Measurements from ENCODE around the gene TXNL4B. TPM values are rescaled to one million over a fixed set of nuclear protein-coding genes. Genes with fewer than 3 reads are reported as not detected.

Gene TXNL4B
- 13.2 and 15.3 TPM in 2 replicates for total RNA-seq

DNA sequence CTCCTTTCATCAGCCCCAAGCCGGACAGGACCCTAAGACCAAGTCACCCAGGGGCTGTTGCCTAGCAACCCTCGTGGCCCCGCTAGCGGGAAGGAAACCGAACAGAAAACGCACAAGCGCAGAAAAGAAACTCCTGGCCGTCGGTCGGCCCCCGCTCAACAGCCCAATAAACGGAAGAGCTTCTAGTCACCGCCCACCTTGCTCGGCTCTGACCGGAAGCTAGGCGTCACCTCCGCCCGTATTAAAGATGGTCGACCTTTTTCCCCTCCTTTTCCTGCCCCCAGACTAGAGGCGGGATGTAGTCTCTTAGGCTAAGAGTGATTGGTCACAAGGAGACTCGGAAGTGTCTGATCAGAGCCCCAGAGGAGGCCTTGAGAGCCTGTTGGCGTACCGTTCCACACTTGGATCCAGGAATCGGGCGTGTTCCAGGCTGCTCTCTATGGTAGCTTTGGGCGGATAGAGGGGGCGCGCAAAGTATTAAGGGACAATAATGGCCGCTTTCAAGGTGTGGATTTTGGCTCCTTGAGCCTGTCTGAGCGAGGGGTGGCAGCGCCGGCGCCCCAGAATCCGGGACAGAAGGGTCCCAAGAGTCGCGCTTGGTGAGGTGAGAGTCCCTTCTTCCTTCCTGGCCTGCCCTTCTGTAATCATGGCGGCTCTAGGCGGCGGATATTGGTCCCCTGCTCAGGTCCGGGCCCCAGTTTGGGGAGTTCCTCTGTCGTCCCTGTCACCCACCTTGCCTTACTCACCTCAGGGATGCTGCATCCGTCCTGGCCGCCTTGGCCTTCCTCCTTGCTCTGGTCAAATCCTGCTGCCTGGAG is at the start of gene TXNL4B, which contains the start of gene DHX38:
TXNL4B (minus strand) TSS at position 173 of the 818 bp plus-strand sequence. CDS start 2,871 bp downstream, outside the sequence.
DHX38 (plus strand) TSS at position 400 of the 818 bp plus-strand sequence. CDS start 2,311 bp downstream, outside the sequence.
- intact Hi-C loops (cut with micrococcal nuclease) = loop anchor here (1.0 to 5.0 kb wide), 9 partner anchors 85 to 806 kb away; partner anchors contain the start of genes ATXN1L, CMTR2, DHODH and IST1

DNA sequence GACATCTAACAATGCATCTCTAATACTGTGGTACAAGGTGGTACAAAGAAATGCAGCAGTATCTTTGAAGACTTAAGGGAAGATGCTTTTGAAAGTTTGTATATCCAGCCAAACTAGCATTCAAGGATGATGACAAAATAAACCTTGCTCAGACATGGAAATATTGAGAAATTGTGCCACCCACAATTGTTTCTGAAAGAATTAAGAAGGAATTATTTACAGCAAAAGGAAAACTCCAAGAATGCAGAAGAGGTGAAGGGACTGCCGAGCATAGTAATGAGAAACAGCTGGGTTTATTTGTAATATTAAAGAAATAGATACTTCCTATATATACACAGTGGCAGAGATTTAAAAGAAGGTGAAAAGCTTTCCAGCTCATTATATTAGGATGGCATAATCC is 49.1 kb upstream of the TXNL4B start:
- intact Hi-C loops (cut with micrococcal nuclease) = no loop called here

DNA sequence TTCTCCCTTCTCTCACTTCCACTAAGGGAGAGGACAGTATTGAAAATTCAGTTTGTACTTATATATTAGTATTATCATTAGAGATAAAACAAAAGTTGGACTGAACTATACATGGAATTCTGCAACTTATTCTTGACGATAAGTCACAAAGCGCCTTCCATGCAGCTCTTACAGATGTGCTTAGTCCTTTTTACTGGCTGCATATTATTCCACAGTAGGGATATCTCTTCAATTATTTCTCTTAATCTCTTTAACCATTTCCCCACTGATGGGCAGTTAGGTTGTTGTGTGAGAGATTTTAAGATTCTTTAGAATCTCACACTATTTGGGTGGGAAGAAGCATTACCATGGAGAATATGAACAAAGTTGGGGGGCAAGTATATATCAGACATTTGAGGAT is 46.5 kb upstream of the TXNL4B start:
- intact Hi-C loops (cut with micrococcal nuclease) = no loop called here

DNA sequence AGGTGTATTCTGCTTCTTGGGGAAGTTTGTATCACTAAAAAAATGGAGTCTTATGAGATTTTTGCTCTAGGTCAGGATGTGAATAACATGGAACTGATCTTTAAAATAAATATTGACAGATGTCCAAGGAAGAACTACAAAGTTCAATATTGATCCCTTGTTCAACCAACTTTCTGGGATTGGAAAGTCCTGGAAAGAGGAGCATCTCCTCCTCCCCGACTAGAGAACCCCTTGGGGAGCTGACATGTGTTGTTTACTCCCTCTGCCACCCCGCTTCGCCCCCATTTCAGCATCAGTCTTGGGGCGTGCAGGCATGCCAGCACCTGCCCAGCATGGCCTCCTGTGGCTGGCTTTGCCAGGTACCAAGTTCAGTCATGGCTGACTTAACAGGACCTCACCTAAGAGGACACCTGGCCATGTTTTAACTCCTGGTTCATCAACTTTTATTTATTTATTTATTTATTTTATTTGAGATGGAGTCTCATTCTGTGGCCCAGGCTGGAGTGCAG is 44.7 kb upstream of the TXNL4B start:
- intact Hi-C loops (cut with micrococcal nuclease) = no loop called here

DNA sequence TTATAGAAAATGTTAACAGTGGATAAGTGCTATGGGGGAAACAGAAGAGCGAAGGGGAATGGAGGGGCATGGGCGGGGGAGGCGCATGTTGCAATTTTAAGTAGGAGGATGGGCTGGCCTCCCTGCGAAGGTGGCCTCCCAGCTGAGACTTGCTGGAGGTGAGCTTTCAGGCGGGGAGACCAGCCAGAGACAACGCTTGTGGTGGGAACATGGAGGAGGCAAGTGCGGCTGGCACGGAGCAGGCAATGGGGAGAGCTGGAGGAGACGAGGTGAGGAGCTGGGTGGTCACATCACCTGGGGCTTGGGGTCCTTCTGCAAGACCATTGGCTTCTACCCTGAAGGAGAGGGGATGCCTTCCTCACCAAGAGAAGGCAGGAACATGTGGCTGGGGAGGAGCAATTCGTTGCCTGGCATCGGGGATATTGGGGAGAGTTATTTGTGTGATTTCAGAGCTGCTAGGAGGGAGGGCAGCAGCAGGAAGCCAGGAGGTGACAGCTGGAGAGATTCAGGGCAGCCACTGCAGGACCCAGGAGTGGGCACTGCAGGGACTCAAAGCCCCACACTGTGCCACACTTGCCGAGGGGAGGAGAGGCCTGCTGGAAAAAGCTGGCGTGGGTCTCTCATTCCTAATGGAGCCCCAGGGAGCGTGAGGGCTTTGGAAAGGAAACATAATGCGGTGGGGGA is 44.1 kb upstream of the TXNL4B start:
- intact Hi-C loops (cut with micrococcal nuclease) = no loop called here

DNA sequence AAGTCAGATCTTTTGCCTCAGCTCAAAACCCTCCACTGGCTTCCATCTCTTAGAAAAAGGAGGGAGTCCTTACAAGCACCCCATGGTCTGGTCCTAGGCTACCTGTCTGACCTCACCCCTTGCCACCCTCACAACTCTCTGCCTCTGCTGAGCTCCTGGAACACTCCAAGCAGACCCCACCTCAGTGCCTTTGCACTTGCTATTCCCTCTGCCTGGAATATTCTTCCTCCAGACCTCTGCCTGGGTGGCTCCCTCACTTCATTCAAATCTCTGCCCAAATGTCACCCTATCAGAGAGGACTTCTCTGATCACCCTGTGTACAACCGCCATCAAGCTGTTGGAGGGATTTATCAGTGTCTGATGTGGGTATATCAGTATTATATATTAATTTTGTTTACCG is 41.1 kb upstream of the TXNL4B start:
- intact Hi-C loops (cut with micrococcal nuclease) = no loop called here

DNA sequence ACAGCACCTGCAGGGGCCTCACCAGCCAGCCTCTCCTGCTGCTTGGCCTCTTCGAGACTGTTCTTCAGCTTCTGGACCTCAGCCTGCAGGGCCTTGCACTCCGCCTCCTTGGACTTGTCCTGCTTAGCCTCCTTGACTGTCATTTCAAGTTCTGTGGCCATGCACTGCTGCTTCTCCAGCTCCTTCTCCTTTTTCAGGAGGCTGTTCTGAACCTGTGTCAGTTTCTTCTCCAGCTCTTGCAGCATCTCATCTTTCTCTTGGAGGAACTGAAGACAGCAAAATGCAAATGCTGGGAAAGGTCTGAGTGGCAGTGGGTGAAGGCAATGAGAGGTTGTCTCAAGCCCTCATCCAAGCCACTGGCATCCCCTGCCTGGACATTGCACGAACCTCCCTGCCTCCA is 39.3 kb upstream of the TXNL4B start:
- intact Hi-C loops (cut with micrococcal nuclease) = no loop called here

DNA sequence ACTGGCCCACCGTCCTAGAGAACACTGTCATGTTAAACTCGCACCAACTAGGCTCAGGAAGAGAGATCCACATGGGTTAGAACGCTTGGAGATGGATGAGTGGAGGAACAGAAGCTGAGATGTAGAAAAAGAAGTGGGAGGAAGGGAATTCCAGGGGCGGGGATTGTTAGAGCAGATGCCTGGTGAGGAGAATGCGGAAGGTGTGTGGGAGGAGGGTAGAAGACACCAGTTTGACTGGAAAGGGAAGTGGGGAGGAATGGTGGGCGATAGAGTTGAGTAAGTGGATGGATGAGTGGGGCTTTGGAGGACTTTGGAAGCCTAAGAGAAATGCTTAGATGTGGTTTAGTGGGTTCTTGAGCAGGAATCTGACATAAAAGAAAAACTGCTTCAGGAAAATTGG is 37.6 kb upstream of the TXNL4B start:
- intact Hi-C loops (cut with micrococcal nuclease) = no loop called here

DNA sequence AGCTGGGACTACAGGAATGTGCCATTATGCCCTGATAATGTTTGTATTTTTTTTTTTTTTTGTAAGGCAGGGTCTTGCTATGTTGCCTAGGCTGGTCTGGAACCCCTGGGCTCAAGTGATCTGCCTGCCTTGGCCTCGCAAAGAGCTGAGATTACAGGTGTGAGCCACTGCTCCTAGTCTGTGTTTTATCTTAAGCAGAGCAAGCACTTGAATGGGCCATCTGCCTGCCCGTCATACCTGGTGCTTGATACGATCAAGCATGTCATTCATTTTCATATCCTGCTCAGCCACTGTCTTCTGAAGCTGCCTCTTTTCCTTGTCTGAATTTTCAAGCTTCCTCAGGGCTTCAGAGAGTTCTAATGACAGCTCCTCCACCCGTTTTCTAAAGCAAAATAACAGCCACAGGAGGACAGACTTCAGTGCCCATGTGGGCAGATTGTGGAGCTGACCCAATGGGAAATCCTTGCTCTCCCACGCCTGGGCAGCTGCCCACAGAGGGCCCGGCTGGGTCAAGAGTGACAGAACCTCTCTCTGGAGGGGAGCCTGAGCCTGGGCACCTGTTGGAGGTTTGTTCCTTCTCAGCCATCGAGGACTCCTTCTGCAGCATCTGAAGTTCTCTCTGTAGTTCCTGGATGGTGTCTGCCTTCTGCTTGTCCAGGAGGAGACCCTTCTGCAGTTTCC is 36.7 kb upstream of the TXNL4B start:
- intact Hi-C loops (cut with micrococcal nuclease) = loop anchor here (10.0 kb wide), 2 partner anchors 705 to 1825 kb away; no protein-coding TSS in a partner anchor

DNA sequence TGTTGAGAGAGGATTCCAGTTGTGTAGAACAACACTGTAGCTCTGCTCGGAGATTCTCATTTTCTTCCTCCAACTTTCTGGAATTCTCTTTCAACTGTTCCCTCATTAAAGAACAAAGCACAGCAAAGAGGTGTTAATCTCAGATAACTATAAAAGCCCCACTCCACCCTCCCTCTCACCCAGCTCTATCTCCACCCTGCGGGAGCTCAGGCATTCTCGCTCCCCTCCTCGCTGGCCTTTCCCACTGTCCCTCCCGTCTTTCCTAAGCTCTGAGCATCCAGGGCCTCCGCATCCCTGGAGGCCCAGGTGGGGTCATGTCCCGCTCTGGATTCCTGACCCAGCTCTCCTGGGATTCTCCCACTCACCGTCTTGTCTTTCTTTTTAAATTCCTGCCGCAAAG is 35.3 kb upstream of the TXNL4B start:
- intact Hi-C loops (cut with micrococcal nuclease) = loop anchor here (10.0 kb wide), 2 partner anchors 706 to 1826 kb away; no protein-coding TSS in a partner anchor

DNA sequence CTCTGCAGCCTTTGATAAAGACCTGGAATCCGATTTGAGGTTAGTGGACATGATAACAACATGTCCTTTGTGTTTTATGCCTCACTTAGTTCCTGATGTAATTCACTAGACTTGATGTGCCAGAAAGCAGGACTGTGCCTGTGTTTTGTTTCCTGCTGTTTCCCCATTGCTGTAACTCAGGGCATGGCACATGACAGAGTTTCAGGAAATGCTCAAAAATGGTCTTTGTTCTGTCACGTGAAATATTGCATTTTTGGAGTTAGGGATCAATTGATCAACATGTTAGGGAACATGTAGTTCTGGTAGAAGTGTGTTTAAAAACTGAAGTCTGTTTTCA is 33.0 kb upstream of the TXNL4B start:
- intact Hi-C loops (cut with micrococcal nuclease) = loop anchor here (10.0 kb wide), 2 partner anchors 708 to 1828 kb away; no protein-coding TSS in a partner anchor

DNA sequence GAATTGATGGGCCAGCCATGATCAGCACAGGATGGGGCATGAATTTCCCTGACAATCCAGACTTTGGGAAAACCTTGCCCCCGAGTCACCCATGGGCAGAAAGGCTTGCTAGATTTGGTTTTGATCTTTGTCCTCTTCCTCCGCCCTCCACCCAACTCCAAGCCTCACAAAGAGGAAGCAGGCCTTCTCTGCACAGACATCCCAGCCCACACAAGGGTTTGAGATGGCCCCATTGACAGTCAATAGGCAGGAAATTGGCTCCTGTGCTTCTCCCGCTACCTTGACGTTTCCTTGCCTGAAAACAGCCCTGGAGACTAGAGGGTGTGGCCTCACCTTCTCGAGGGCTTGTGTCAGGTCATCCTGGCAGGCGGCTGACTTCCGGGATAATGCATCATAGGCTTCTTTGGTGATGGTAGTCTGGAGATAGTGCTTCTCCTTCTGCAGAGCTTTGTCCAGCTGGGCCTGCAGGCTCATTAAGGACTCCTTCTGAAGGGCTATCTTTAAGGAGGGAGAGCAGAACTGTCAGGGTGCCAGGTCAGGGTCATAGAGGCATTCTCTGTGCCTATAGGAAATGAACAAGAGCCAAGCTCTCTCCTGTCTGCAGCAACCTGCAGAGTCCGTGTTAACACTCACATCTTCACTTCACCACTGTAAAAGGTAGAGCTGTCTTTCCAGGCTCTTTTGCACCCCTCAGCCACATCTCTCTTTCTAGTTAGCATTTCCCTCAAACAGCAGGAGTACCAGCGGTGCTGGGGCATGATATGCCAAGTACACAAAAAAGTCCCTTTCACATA is 32.4 kb upstream of the TXNL4B start:
- intact Hi-C loops (cut with micrococcal nuclease) = loop anchor here (1.0 to 10.0 kb wide), 3 partner anchors 341 to 1829 kb away; no protein-coding TSS in a partner anchor

DNA sequence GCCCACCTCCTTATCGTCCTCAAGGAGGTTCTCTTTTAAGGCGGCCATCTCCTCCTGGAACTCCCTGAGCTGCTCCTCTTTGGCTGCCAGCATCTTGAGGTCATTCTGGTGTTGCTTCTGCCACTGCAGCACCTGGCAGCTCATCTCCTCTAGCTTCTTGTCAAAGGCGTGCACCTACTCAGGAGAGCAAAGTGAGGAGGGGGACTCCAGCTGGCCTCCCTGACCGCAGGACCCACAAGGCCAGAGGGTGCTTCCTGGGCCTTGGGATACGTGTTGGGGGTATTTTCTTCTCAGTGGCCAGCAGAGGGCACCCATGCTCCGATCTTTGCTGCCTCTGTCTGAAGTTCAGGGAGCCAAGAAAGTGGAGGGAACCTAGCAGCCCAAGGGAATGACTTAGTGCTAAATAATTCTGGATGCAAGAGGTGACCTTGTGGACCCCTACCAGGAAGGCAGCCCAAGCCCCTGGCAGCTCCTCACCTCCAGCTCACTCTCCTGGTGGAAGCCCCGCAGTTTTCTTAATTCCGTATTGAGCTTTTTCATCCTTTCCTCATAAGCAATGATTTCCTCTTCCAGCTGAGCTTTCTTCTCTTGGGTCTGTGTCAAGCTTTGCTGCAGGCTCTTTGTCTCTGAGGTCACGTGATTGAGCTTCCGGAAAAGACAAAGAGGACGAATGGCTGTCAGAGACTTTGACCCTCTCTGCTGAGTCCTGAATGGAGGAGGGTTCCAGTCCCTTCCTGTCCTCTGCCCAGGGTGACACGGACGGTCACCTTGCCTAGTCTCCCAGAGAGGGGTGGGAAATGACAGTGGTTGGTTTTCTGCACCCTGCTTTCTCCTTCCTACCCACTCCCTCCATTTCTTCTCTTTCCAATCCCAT is 31.6 kb upstream of the TXNL4B start:
- intact Hi-C loops (cut with micrococcal nuclease) = loop anchor here (1.0 to 10.0 kb wide), 3 partner anchors 342 to 1830 kb away; no protein-coding TSS in a partner anchor

DNA sequence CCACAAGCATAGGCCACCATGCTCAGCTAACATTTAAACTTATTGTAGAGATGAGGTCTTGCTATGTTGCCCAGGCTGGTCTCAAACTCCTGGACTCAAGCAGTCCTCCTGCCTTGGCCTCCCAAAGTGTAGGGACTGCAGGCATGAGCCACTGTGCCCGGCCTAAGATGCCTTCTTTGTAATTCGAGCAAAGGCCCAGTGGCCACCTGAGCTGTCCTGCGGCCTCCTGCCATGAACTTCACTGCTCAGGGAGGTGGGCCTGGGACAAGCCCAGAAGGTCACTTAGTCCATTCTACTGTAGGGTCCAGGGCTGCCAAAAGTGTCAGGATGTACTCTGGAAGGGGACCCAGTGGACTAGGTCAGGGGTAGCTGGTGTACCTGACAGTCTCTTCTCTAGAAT is 30.7 kb upstream of the TXNL4B start:
- intact Hi-C loops (cut with micrococcal nuclease) = loop anchor here (10.0 kb wide), 2 partner anchors 711 to 1831 kb away; no protein-coding TSS in a partner anchor

DNA sequence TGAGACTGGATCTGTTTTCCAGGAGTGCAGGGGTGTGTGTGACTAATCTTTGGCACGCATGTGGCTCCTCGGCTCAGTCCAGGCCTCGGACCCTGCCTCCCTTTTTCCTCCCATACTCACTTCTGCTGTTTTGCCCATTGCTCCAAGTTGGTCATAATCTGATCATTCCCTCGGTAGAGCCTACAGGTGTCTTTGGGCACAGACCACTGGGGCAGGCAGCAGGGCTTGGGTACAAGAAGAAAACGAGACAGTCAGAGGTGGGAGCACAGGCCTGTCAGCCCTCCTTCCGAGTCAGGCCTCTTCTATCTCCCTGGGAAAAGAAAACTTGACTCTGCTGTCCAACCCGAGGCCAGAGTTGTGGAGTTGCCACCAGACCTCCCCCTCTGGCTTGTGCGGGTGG is 30.0 kb upstream of the TXNL4B start:
- intact Hi-C loops (cut with micrococcal nuclease) = loop anchor here (10.0 kb wide), 2 partner anchors 711 to 1831 kb away; no protein-coding TSS in a partner anchor

DNA sequence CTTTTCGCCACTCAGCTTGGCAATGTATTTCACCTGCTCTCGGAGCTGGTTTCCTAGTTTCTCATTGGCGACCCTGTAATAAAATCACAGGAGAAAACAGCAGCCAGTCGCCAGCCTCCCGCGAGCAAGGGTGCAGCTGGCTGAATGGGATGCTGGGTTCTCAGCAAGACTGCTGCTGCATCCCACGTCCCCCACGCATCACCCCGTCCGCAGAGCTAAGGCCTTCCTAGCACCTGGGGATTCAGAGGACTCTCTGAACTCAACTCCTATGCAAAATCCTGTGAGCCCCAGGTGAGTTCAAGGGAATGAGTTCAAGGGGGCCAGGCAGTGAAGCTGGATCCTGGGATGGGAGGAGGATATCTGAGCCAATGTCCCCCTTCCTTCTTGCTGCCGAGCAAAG is 29.5 kb upstream of the TXNL4B start:
- intact Hi-C loops (cut with micrococcal nuclease) = loop anchor here (10.0 kb wide), 2 partner anchors 712 to 1832 kb away; no protein-coding TSS in a partner anchor

DNA sequence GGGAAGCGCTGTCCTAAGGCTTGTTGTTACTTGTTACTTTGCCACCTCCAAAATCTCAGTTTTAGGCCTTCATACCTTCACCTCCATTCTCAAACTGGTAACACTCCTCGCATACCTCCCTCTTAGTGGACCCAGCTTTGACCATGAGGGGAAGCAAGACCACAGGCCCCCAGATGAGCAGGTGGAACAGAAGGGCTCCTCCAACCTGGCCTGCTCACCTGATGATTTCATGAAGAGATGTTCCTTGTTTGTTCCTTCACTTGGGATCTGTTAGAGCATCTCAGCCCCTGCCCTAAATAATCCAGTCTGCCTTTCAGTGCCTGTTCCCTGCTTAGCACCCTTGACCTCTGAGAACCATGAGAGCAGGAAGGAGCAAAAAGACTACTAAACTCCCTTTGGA is 28.9 kb upstream of the TXNL4B start:
- intact Hi-C loops (cut with micrococcal nuclease) = loop anchor here (10.0 kb wide), 2 partner anchors 712 to 1832 kb away; no protein-coding TSS in a partner anchor

DNA sequence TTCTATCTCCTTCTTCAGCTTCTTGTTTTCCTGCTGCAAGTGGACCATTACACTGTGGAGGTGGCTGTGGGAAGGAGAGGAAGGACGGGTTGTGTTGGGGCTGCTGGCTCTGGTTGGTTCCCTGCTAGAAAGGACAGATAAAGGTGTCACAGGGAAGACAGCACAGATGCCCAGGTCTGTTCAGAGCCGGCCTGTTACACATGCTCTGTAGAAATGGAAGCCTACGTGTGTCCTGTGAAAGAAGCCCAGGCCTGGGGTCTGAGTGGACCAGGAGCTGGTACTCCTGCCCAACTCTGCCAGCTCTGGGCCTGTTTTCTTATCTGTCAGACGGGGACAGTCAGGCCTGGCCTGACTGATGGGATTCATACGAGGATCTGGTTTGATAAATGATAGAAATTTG is 26.6 kb upstream of the TXNL4B start:
- intact Hi-C loops (cut with micrococcal nuclease) = loop anchor here (10.0 kb wide), 2 partner anchors 715 to 1835 kb away; no protein-coding TSS in a partner anchor

DNA sequence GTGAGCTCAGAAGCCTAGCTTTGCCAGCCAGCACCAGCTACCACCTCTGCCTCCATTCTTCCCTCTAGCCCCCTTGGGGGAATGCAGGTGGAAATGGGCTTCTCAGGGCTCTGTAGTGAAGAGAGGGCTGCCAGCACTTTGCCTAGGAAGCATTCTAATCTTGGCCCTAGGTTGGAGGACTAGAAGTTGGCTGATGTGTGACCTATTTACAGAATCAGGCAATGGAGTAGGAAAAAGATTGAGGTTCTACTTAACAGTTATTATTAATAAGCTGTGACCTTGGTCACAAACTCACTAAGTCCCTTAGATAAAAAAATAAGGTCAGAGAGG is 20.2 kb upstream of the TXNL4B start:
- intact Hi-C loops (cut with micrococcal nuclease) = no loop called here

Measured in T-helper 2 cell treated with Interferon-gamma antibody and Interleukin-4, amounts not matched to agents 100 ng/mL and 5 ng/mL, for 36 hours (primary cell).